A172 (cell line): ENCODE data around the gene NCF1. TPM values are rescaled to one million over a fixed set of nuclear protein-coding genes. Genes with fewer than 3 reads are reported as not detected.
"Not testable (repeated sequence)": the region's sequence is repeated elsewhere in the genome, so short reads cannot be mapped to it uniquely, and the experiment has no call there.

Experiments
- DNase-seq: peaks from one replicate; pipeline ENCODE4 v3.0.0-alpha.2; 2015; ENCODE audit warnings: low spot score
- total RNA-seq: library from RNA; depleted of rRNA; stranded (reverse); fragments of >200 nt; shearing (Covaris generic); gene quantifications from 2 replicates; pipeline ENCODE4 v1.2.3, GENCODE V29; 2014; rRNA removed

The NCF1 gene
- total RNA-seq, result not detected in 2 replicates

DNA sequence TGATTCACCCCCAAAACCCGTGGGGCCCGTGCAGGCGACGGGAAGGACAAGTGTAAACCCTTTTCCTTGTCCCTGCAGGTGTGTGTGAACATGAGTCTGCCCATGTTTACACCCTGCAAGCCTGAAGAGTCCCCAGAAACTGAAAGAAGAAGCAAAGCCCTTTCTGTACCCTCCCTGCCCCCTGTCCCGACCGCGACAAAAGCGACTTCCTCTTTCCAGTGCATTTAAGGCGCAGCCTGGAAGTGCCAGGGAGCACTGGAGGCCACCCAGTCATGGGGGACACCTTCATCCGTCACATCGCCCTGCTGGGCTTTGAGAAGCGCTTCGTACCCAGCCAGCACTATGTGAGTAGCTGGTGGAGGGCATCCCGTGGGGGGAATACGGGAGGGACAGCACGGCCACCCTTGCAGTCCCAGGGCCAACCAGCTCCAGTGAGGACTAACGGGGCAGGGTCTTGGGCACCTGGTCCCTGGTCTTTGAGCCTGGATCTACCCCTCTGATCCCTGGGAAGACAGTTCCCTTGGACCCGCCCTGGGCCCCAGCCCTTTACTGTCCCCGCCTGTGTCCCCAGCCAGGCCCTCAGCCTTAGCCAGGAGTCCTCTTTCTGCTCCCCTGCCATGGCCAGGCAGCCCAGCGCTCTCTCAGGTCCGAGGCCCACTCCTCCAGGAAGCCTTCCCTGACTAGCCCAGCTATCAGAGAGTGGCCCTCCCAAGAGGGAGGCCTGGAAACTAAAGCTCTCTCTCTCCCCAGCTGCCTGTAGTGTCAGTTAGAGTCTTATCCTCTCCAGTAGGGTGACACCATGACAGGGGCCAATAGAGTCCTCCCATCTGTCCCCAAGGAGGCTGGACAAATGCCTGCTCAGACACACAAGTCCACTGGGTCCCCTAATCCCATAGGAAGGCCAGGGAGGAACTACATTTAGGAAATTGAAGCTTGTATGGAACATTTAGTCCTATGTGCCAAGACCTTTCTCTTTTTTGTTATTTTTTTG lies at the start of gene NCF1:
Gene NCF1, plus strand, starts transcription at position 252 of the 991 bp plus-strand sequence. Its CDS starts 21 bp downstream, at position 273.
- not testable (repeated sequence) for DNase-seq

DNA sequence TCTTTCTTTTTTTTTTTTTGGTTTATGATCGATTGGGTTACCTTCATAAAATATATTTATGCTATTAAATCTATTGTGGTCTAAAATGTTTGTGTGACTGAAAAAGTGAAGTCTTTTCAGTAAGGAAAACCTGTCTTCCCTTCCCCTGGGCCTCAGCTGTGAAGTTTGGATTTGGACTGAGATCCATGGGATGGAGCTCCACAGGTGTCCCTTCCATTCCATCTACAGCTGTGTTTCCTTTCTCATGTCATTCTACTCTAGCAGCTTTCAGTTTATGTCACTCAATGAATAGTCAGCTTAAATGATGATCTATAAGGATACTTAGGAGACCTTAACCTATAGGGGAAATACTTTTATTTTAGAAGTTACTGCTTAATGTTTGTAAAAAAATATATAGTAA lies 48.0 kb upstream of the NCF1 start:
- DNase-seq, result no peak

DNA sequence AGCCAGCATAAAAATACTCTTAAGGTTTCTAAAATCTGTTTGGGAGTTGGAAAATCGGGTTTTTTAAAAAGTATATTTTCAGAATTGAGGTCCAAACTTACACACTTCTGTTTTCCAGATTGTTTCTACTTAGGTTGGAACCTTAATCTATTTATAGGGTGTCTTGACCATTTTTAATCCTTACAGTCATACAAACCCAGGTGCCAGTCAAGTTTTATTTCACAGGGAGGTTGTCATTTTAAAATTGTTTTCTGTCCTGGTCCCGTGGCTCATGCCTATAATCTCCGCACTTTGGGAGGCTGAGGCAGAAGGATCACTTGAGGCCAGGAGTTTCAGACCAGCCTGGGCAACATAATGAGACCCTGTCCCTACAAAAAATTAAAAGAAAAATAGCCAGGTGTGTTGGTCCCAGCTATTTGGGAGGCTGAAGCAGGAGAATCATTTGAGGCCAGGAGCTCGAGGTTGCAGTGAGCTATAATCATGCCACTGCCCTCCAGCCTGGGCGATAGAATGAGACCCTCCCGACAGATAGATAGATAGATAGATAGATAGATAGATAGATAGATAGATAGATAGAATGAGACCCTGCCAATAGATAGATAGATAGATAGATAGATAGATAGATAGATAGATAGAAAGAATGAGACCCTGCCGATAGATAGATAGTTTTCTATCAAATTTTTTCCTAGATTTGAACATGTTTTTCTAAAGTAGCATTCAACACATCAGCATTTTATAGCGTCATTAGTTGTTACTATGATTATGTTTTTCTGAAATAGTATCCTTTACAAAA lies 47.3 kb upstream of the NCF1 start:
- no peak for DNase-seq

DNA sequence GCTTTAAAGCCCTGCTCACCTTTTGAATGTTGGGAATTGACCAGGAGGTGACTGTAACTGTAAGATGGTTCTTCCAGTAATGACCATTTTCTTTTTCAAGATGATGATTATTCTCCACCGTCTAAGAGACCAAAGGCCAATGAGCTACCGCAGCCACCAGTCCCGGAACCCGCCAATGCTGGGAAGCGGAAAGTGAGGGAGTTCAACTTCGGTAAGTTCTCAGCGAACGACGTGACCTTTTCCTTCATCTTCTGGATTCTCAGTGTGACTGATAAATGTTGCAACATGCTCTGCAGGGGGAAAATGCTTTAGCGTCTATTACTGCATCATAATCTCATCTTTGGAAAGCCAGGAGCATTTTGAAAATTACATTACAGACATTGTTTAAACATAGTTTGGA lies 45.1 kb upstream of the NCF1 start:
- DNase-seq, result not testable (repeated sequence)

DNA sequence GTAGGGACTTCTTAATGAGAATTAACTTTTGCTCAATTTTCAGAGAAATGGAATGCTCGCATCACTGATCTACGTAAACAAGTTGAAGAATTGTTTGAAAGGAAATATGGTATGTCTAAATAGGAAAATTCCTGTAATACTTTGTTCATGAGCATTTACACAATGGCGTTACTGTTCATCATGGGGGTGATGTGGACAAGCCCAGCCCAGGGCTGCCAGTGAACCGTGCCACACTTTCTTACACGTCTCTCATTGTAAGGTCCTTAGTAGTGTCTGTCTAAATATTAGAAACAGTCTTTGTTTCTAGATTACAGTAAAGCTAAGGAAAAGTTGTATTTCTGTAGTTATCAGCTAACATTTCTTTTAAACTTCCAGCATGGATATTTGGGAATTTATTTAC lies 43.6 kb upstream of the NCF1 start:
- DNase-seq, result not testable (repeated sequence)

DNA sequence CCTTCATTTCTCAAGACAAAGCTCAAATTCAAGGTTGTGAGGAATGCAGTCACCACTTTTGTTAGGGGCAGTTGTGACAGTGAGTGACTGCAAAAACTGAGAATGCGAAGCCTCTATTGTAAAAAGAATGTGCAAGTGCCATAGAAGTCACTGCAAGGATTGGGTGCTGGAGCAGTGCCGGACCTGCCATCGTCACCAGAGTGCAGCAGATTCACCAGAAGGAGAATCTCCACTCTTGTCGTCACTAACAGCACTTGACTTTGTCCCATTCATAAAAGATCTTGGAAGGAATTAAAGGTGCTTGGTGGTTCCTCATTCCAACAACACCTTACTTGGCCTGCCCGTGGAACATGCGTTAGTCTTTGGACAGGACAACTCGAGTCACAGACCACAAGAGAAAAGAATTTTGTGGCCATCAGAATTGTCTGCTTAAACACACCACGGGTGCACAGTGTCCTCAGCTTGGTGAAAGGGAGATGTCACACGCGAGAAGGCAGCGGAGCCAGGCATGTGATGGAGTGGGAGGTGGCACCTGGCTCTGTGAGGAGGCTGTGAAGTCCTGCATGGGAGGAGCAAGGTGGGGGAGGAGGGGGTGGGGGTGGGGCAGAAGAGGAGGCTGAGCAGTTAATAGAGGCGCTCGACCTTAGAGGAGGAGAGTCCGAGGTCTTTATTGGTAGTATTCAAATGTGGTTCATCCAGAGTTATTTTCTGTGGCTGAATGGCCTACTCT lies 33.7 kb upstream of the NCF1 start:
- not testable (repeated sequence) for DNase-seq

DNA sequence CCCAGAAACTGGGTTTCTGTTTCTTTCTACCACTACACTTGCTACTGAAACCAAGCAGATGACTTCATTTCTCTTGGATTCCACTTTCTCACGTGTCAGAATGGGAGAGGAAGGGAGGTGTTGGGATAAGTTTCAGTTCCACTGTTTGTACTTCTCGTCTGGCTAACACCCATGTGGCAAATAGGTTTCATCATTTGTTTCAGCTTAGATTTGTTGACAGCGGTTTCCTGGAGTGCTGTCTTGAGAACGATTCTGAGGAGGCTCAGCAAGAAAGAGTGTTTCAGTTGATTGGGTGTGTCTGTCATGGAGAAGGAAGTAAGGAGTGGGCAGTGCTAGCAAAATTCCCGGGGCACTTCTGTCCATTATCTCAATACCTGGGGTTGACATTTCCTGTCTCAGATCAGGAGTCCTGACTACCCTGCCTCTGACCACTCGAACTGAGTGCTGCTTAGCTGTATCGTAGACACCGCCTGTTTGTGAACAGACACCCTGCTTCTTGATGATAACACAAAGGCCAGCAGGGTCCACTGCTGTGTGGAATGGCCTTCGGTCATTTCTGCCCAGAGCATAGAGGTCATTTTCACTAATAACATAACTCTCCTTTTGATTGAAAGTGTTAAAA lies 29.8 kb upstream of the NCF1 start:
- not testable (repeated sequence) for DNase-seq

DNA sequence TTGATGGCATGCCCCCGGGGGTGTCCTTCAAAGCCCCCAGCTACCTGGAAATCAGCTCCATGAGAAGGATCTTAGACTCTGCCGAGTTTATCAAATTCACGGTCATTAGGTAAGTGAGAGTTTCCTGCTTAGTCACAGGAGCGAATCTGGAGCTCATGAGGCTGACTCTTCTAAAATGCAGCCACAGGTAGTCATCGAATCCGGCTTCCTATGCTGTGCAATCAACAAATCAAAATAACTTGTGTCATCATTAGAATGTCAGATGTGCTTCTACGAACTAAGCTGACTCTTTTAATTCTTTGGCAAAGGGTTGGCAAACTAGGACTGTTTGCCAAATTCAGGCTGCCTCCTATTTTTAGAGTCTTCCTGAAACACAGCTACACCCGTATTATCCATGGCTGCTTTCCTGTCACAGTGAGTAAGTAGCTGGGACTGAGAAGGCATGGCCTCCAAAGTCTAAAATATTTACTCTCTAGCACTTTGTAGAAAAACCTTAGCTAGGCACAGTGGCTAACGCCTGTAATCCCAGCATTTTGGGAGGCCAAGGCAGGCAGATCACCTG lies 19.8 kb upstream of the NCF1 start:
- not testable (repeated sequence) for DNase-seq

DNA sequence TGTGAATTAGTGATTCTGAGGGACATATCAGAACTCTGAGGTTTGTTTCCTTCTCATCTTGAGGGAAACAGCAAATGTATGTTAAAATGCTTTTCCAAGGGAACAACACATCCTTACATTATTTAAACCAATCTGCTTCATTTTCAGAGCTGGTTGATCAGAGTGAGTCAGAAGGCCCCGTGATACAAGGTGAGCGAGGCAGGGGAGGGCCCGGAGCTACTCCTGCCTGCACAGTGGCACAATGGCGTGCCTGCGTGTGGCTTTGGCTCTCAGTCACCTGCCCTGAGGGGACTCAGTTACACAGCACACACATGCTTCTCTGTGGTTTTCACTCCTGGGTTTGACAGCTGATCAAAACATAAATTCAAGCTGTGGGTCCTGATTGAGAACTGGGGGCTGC lies 17.1 kb upstream of the NCF1 start:
- DNase-seq, result not testable (repeated sequence)

DNA sequence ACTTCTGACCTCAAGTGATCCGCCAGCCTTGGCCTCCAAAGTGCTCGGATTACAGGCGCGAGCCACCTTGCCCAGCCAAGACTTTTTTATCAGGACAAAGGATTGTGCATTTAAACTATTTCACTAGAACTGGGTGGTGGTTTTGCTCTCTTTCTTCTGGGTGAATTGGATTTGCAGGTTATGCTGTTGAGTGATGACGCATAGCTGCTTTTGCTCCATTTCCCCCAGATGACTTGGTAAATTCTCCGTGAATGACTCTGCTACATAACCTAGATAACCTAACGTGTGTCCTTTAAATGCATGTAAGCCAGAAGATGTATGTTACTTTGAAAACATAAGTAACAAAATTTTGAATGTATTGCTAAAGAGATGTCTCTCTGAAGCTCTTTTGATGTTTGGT lies 15.5 kb upstream of the NCF1 start:
- DNase-seq, result not testable (repeated sequence)

DNA sequence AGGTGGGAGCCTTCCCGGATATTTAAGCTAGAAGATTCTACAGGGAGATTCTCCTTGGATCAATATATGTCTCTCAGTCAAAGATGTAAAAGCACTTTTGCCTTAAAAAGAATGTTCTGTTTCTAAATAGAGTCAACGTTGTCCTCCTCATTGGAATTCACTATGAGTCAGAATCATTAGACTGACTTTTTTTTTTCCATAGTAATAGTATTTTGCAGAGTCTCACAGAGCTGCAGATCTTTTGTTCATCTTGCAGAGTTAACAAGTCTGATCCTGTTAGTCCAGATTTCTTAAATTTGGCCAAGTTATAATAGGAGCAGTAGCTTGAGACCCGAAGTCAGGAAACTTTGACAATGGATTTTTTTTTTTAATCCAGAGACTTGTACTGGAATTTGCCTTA lies 14.8 kb upstream of the NCF1 start:
- DNase-seq, result not testable (repeated sequence)

DNA sequence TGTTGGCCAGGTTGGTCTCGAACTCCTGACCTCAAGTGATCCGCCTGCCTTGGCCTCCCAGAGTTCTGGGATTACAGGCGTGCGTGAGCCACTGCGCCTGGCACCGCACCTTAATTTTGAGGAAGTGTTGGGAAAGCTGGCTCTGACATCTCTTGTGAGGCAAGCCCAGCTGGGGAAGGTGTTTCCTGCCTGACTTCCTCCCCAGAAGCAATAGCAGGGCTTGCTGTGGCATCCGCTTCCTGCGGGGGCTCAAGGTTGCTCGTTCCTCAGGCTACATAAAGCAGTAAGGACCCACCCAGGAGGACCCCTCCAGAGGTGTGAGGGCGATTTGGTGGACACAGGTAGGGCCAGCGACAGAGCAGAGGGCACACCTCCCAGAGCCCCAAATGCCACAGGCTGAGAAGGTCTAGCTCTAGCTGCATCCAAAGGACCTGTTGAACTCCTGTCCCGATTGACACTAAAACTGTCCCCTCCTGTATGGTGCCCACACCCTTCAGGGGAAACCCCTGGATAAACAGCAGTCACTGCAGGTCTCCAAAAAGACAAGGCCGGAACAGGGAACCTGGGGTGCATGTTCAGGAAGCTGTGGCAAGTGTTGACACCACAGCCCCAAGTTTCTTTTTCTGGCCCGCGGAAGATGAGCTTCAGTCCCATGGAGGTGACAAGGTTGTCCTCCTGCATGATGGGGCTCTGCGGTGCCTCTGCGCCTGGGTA lies 8.4 kb upstream of the NCF1 start:
- not testable (repeated sequence) for DNase-seq

DNA sequence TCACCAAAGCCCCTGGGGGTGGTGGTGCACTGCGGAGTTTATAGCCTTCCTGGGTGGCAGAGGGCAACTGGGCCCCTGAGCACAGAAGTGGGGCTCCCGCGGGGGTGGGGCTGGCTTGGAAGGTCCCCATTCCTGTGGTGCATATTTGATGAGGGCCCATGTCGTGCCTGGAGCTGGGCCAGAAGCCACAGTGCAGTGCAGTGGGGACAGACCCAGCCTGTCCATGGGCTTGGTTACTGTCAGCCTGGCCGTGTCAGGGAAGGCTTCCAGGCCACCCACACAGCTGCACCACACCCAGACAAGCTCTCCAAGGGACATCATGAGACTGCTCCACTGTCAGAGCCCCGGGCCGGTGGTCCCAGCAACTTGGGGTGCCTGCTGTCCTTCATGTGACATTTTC lies 7.3 kb upstream of the NCF1 start:
- DNase-seq, result not testable (repeated sequence)

DNA sequence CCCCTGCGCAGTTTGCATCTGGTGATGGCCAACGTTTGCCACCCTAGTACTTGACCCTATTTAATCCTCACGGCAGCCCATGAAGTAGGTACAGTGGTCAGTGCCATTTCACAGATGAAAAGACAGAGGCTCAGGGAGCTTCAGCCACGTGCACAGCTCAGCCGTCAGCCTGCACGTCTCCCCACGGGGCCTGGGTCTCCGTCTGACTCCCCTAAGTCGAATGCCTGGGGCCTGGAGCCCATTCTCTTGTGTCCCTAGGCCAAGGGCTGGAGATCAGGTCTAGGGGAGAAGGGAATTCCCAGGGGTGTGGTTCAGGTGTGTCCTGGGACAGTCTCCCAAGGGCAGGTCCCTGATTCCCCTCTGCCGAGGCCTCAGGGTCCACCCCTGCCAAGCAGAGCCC lies 6.8 kb upstream of the NCF1 start:
- DNase-seq, result not testable (repeated sequence)

DNA sequence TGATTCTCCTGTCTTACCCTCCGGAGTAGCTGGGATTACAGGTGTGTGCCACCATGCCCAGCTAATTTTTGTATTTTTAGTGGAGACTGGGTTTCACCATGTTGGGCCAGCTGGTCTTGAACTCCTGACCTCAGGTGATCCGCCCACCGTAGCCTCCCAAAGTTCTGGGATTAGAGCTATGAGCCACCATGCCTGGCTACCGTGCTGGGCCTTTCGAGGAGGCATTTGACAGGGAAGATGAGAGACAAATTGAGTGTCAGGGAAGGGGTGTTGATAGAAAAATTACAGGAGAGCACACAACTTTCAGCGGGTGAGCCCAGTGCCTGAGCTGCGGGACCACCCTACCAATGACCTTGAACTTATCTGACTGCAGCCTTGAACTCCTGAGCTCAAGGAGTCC lies 3.7 kb upstream of the NCF1 start:
- DNase-seq, result not testable (repeated sequence)

DNA sequence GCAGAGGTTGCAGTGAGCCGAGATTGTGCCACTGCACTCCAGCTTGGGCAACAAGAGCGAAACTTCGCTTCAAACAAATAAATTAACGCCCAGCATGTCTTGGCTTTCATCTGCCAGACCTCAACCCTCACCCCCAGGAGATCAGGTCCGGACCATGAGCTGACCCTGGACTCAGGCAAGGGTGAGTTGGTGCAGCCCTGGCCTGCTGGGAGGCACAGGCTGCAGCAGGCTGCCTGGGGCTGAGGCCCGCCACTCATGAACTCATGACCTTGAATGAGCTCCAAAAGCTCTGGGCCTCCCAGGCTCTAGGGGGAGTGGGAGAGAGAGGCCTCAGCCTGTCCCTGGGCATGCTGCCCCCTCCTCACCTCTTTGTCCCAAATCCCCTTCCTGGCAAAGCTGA lies 1.7 kb upstream of the NCF1 start:
- DNase-seq, result not testable (repeated sequence)

DNA sequence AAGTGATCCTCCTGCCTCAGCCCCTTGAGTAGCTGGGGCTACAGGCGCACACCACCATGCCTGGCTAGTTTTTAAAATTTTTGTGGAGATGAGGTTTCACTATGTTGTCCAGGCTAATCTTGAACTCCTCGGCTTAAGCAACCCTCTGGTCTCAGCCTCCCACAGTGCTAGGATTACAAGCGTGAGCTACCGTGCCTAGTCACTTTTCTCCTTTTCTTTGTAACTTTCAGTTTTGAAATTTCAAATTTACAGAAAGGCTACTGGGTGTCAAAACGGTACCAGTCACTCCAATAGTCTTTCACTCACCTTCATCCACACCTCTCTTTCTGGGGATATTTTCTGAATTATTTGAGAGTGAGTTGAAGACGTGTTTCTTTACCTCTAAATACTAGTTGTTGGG lies 1.3 kb downstream of the NCF1 start:
- DNase-seq, result not testable (repeated sequence)

DNA sequence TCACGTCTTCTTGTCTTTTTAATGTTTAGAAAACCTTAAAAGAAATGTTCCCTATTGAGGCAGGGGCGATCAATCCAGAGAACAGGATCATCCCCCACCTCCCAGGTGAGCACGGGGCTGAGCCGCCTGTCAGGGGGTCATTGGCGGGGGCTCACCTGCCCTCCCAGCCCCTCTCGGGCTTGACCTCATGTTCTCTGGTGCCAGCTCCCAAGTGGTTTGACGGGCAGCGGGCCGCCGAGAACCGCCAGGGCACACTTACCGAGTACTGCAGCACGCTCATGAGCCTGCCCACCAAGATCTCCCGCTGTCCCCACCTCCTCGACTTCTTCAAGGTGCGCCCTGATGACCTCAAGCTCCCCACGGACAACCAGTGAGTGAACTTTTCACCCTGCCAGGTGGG lies 5.2 kb downstream of the NCF1 start:
- not testable (repeated sequence) for DNase-seq

DNA sequence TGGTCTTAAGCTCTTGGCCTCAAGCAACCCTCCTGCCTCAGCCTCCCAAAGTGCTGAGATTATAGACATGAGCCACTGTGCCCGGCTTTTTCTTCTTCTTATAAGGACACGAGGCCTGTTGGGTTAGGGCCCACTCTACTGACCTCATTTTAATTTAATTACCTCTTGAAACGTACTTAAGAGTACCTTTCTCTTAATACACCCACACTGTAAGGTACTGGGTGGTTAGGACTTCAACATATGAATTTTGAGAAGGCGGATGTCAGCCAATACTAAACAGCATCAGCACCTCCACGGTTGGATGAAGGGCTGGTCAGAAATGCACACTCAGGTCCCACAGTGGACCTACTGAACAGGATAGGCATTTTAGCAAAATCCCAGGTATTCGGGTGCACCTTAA lies 7.9 kb downstream of the NCF1 start:
- not testable (repeated sequence) for DNase-seq

DNA sequence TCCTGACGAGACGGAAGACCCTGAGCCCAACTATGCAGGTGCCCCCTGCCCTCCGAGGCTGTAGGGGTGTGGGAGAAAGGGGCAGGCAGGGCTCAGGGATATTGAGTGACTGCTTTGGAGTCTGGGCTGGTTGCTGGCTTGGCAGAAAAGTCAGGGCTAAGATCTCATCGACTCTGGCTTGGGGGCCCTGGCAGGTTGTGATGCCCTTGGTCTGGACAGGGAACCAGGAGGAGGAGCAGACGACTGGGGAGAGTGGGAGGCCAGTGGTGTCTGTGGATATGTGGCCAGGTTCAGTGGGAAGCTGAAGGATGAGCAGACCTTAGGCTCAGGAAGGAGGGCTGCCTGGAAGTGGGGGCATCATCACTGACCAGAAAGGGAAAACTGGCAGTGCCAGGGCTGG lies 9.8 kb downstream of the NCF1 start:
- DNase-seq, result not testable (repeated sequence)
